PC-3 (cell line): ENCODE measurements around the gene COL9A1. TPM values are rescaled to one million over a fixed set of nuclear protein-coding genes. Genes with fewer than 3 reads are reported as not detected.

Experiments
- ATAC-seq: fragments of 200-7000 bp; cut with Tn5 transposase; 2 replicates; pipeline ENCODE4 v1.9.1; 2020; ENCODE audit warnings: mild to moderate bottlenecking, moderate library complexity
- BruUV-seq: library from RNA; stranded (reverse); fragments of 400-500 nt; replicated peaks from 2 replicates; lab custom pipeline; 2021; lab: Mats Ljungman, UMichigan
- CTCF ChIA-PET: fragments of 300-600 bp; sonication (Branson Sonifier 250); formaldehyde crosslinking; loops from one replicate; lab custom pipeline; 2022; ENCODE audit warnings: antibody characterized with exemption; lab: Charles Lee
- POLR2A ChIA-PET: fragments of 300-600 bp; sonication (Branson Sonifier 250); formaldehyde crosslinking; loops from one replicate; lab custom pipeline; 2022; ENCODE audit warnings: antibody characterized with exemption; ENCODE audit not compliant: unreplicated experiment; lab: Charles Lee
- DNase-seq: peaks from one replicate; pipeline ENCODE4 v3.0.0-alpha.2; 2015
- H2AFZ ChIP-seq: fragments of 300-600 bp; sonication (generic); 2 replicates; pipeline ENCODE4 v1.6.0; 2016; ENCODE audit warnings: antibody characterized with exemption, low read length
- H3F3A ChIP-seq: fragments of 300-600 bp; sonication (generic); one replicate; pipeline ENCODE4 v1.6.0; 2017; ENCODE audit warnings: antibody characterized with exemption, low read length, control low read depth, mild to moderate bottlenecking; ENCODE audit not compliant: unreplicated experiment
- H3K27ac ChIP-seq: fragments of 300-600 bp; sonication (generic); 2 replicates; pipeline ENCODE4 v1.5.1; 2016; ENCODE audit warnings: mild to moderate bottlenecking, low read length
- H3K27me3 ChIP-seq: fragments of 300-600 bp; sonication (generic); 2 replicates; pipeline ENCODE4 v1.6.1; 2016; ENCODE audit warnings: low read length, mixed read lengths
- H3K36me3 ChIP-seq: fragments of 300-600 bp; sonication (generic); 2 replicates; pipeline ENCODE4 v1.6.1; 2016; ENCODE audit warnings: low read depth, mixed run types, low read length, mixed read lengths
- H3K4me1 ChIP-seq: fragments of 300-600 bp; sonication (generic); 2 replicates; pipeline ENCODE4 v1.5.1; 2016; ENCODE audit warnings: low read length; ENCODE audit not compliant: insufficient read depth
- H3K4me2 ChIP-seq: fragments of 300-600 bp; sonication (generic); 2 replicates; pipeline ENCODE4 v1.6.0; 2016; ENCODE audit warnings: low read length
- H3K4me3 ChIP-seq: fragments of 300-600 bp; sonication (generic); 2 replicates; pipeline ENCODE4 v1.5.1; 2016; ENCODE audit warnings: mild to moderate bottlenecking, low read length, mixed read lengths
- H3K79me2 ChIP-seq: fragments of 300-600 bp; sonication (generic); 2 replicates; pipeline ENCODE4 v1.6.1; 2017; ENCODE audit warnings: low read length, mixed read lengths
- H3K9ac ChIP-seq: fragments of 300-600 bp; sonication (generic); 2 replicates; pipeline ENCODE4 v1.6.0; 2016; ENCODE audit warnings: mild to moderate bottlenecking, low read length
- H3K9me2 ChIP-seq: fragments of 300-600 bp; sonication (generic); replicated peaks from 2 replicates; pipeline ENCODE4 v1.6.1; 2016; ENCODE audit warnings: mixed run types, low read length, mixed read lengths
- H3K9me3 ChIP-seq: fragments of 300-600 bp; sonication (generic); 2 replicates; pipeline ENCODE4 v1.6.1; 2016; ENCODE audit warnings: low read length, mixed read lengths
- H4K20me1 ChIP-seq: fragments of 300-600 bp; sonication (generic); 2 replicates; pipeline ENCODE4 v1.6.1; 2016; ENCODE audit warnings: low read length, mixed read lengths
- EZH2 ChIP-seq: fragments of 300-600 bp; sonication (generic); IDR thresholded peaks from one replicate; pipeline ENCODE4 v1.6.1; 2017; ENCODE audit warnings: antibody characterized with exemption, mild to moderate bottlenecking, low read length; ENCODE audit not compliant: unreplicated experiment
- EZH2phosphoT487 ChIP-seq: fragments of 300-600 bp; sonication (generic); IDR thresholded peaks from 2 replicates; pipeline ENCODE4 v1.6.1; 2018; ENCODE audit warnings: mild to moderate bottlenecking, antibody characterized with exemption, low read length, borderline replicate concordance
- intact Hi-C: fragments of 100-400 bp; cut with micrococcal nuclease; formaldehyde crosslinking; loops from 2 replicates; pipeline ENCODE4 v1.9.0; 2023
- total RNA-seq: library from RNA; depleted of rRNA; stranded (reverse); fragments of >200 nt; gene quantifications from 2 replicates; pipeline ENCODE4 v1.2.3, GENCODE V29; 2014
- TF ChIP-seq, protein P1 (sequence below): fragments of 300-600 bp; sonication (generic); conservative IDR thresholded peaks from 2 replicates; pipeline ENCODE4 v1.5.1; 2017; ENCODE audit warnings: antibody characterized with exemption, low read depth, mild to moderate bottlenecking, low read length

The COL9A1 gene
- total RNA-seq, 1 experiment from 2014 or later: not detected

GRCh38 chr6:70282312-70282918 is 20.5 kb downstream of the COL9A1 start:
- no peaks in the 10 kb centered on the region for H3K9me2 ChIP-seq
- ChIA-PET POLR2A (no interaction called here), CTCF (no interaction called here)
- no peaks in the 10 kb centered on the region for H3K9me3 ChIP-seq
- peaks cover 12% of the 10 kb centered on the region; the same call in 1 of the 2 replicates for H3K27me3 ChIP-seq
- H4K20me1 ChIP-seq: no peaks in the 10 kb centered on the region
- no peak overlapping the region for H3K4me3 ChIP-seq
- no peak overlapping the region for H2AFZ ChIP-seq
- no peaks in the 10 kb centered on the region for H3K4me1 ChIP-seq
- BruUV-seq: no TSS peak
- TF ChIP-seq, protein P1, sequence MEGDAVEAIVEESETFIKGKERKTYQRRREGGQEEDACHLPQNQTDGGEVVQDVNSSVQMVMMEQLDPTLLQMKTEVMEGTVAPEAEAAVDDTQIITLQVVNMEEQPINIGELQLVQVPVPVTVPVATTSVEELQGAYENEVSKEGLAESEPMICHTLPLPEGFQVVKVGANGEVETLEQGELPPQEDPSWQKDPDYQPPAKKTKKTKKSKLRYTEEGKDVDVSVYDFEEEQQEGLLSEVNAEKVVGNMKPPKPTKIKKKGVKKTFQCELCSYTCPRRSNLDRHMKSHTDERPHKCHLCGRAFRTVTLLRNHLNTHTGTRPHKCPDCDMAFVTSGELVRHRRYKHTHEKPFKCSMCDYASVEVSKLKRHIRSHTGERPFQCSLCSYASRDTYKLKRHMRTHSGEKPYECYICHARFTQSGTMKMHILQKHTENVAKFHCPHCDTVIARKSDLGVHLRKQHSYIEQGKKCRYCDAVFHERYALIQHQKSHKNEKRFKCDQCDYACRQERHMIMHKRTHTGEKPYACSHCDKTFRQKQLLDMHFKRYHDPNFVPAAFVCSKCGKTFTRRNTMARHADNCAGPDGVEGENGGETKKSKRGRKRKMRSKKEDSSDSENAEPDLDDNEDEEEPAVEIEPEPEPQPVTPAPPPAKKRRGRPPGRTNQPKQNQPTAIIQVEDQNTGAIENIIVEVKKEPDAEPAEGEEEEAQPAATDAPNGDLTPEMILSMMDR: no peak
- TF ChIP-seq EZH2phosphoT487: no peak
- no peak for TF ChIP-seq EZH2
- DNase-seq: no peak
- no peak overlapping the region for H3K4me2 ChIP-seq
- no peaks in the 10 kb centered on the region for H3K36me3 ChIP-seq
- no peaks in the 10 kb centered on the region for H3F3A ChIP-seq
- no peak overlapping the region for H3K27ac ChIP-seq
- H3K79me2 ChIP-seq: no peaks in the 10 kb centered on the region
- no peak for ATAC-seq
- H3K9ac ChIP-seq: no peak overlapping the region
- intact Hi-C loops: no loop called here

GRCh38 chr6:70281923-70282311 is 21.0 kb downstream of the COL9A1 start:
- ATAC-seq (no peak), DNase-seq (no peak)
- Histone ChIP-seq H3K9ac (no peak overlapping the region), H3K4me2 (no peak overlapping the region), H3K4me1 (no peaks in the 10 kb centered on the region), H3K27ac (no peak overlapping the region), H3K4me3 (no peak overlapping the region), H3F3A (no peaks in the 10 kb centered on the region), H2AFZ (no peak overlapping the region), H4K20me1 (no peaks in the 10 kb centered on the region), H3K36me3 (no peaks in the 10 kb centered on the region), H3K27me3 (peaks cover 11% of the 10 kb centered on the region; the same call in 1 of the 2 replicates), H3K9me3 (no peaks in the 10 kb centered on the region), H3K9me2 (no peaks in the 10 kb centered on the region), H3K79me2 (no peaks in the 10 kb centered on the region)
- TF ChIP-seq, protein P1: no peak
- TF ChIP-seq EZH2phosphoT487: no peak
- no peak for TF ChIP-seq EZH2
- intact Hi-C loops: no loop called here
- POLR2A ChIA-PET: no interaction called here
- CTCF ChIA-PET: no interaction called here
- no TSS peak for BruUV-seq

- no peaks in the 10 kb centered on the region for H3K4me1 ChIP-seq
- H3K9ac ChIP-seq: no peak overlapping the region
- no peaks in the 10 kb centered on the region for H3K79me2 ChIP-seq
- no peaks in the 10 kb centered on the region for H3K9me2 ChIP-seq
- intact Hi-C loops: no loop called here
- ATAC-seq (no peak), DNase-seq (no peak)
- H3K27me3 ChIP-seq: 0 out of 2 replicates have a peak, but pooled peaks cover 2% of the 10 kb centered on the region
- BruUV-seq: no TSS peak
- H3F3A ChIP-seq: no peaks in the 10 kb centered on the region
- no peak overlapping the region for H3K27ac ChIP-seq
- H3K4me2 ChIP-seq: no peak overlapping the region
- no peak overlapping the region for H3K4me3 ChIP-seq
- TF ChIP-seq, protein P1: no peak
- TF ChIP-seq EZH2phosphoT487 (no peak), EZH2 (no peak)
- H2AFZ ChIP-seq: no peak overlapping the region
- ChIA-PET CTCF (no interaction called here), POLR2A (interaction anchor here (0.6 kb wide), 1 partner anchor 1059 kb away, joined by 11 read pairs; no protein-coding TSS in a partner anchor)
- no peaks in the 10 kb centered on the region for H3K36me3 ChIP-seq
- no peaks in the 10 kb centered on the region for H4K20me1 ChIP-seq
- H3K9me3 ChIP-seq: no peaks in the 10 kb centered on the region
These were observed 22.5 kb downstream of the COL9A1 start for GRCh38 chr6:70280400-70280853.
